ENCODE results near the gene VEZT.
"Not testable (repeated sequence)": the region's sequence is repeated elsewhere in the genome, so short reads cannot be mapped to it uniquely, and the experiment has no call there.

Gene VEZT

GRCh38 chr12:95319694-95320331, 102.2 kb downstream of the VEZT start:
- no peak for DNase-seq (ENCODE audit: low read depth)

- no peak for DNase-seq (ENCODE audit: low read depth)
Observed at GRCh38 chr12:95321516-95322246, 104.1 kb downstream of the VEZT start.

GRCh38 chr12:95322326-95322725, 104.7 kb downstream of the VEZT start:
- DNase-seq (ENCODE audit: low read depth), result no peak

GRCh38 chr12:95323212-95323611, 105.6 kb downstream of the VEZT start:
- no peak for DNase-seq (ENCODE audit: low read depth)

GRCh38 chr12:95324246-95324645, 106.6 kb downstream of the VEZT start:
- DNase-seq (ENCODE audit: low read depth), result not testable (repeated sequence)

- no peak for DNase-seq (ENCODE audit: low read depth)
Observed at GRCh38 chr12:95325501-95325900, 107.9 kb downstream of the VEZT start.

- DNase-seq (ENCODE audit: low read depth), result no peak
Observed at GRCh38 chr12:95326445-95326844, 108.8 kb downstream of the VEZT start.

GRCh38 chr12:95326855-95327254, 109.2 kb downstream of the VEZT start:
- no peak for DNase-seq (ENCODE audit: low read depth)

GRCh38 chr12:95328708-95329107, 111.1 kb downstream of the VEZT start:
- no peak for DNase-seq (ENCODE audit: low read depth)

GRCh38 chr12:95335948-95336347, 118.3 kb downstream of the VEZT start:
- no peak for DNase-seq (ENCODE audit: low read depth)

- no peak for DNase-seq (ENCODE audit: low read depth)
Observed at GRCh38 chr12:95336387-95337067, 118.9 kb downstream of the VEZT start.

GRCh38 chr12:95337146-95337545, 119.5 kb downstream of the VEZT start:
- no peak for DNase-seq (ENCODE audit: low read depth)

GRCh38 chr12:95339086-95339788, 121.6 kb downstream of the VEZT start:
- DNase-seq (ENCODE audit: low read depth), result no peak

GRCh38 chr12:95342008-95342407, 124.4 kb downstream of the VEZT start:
- DNase-seq (ENCODE audit: low read depth), result no peak

- no peak for DNase-seq (ENCODE audit: low read depth)
Observed at GRCh38 chr12:95343461-95344230, 126.0 kb downstream of the VEZT start.

GRCh38 chr12:95349291-95349690, 131.7 kb downstream of the VEZT start:
- no peak for DNase-seq (ENCODE audit: low read depth)

- DNase-seq (ENCODE audit: low read depth), result no peak
Observed at GRCh38 chr12:95351748-95352147, 134.1 kb downstream of the VEZT start.

Measured in GM04503 (cell line).